Mammary epithelial cell (primary cell): ENCODE measurements around the gene MYO9A.

Source experiments
- EZH2 ChIP-seq: IDR thresholded peaks from 2 replicates; pipeline ENCODE4 v1.6.1; 2012; ENCODE audit warnings: low read length, inconsistent platforms, borderline replicate concordance
- TF ChIP-seq, protein P1 (sequence below), 2 donors: IDR thresholded peaks in 1 of 2; conservative IDR thresholded peaks in 1 of 2; 2 replicates each; pipeline ENCODE4 v1.5.1; 2011 to 2012; ENCODE audit warnings: inconsistent platforms in 2 of 2, low read length in 2 of 2, mild to moderate bottlenecking in 2 of 2, control low read depth in 1 of 2, low read depth in 1 of 2; ENCODE audit not compliant: insufficient read depth in 1 of 2; ENCODE audit errors: extremely low read depth in 1 of 2

DNA sequence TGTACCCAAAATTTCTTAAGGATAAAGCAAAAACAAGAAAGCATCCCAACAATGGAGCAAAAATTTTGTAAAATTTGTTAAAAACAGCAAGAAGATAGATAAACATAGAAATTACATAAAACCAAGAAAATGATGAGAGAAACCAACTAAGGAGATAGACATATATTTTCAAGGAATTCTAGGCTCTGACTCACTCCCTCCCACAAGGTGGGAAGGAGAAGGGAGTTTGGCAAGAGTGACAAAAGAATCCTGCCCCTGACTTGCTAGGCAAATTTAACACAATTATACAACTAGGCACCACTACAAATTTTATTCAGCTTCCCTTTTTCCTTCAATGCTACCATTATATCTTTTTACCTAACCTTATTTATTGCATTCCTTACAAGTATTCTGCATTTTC lies 70.9 kb downstream of the MYO9A start:
- TF ChIP-seq EZH2, result no peak
- TF ChIP-seq, protein P1, sequence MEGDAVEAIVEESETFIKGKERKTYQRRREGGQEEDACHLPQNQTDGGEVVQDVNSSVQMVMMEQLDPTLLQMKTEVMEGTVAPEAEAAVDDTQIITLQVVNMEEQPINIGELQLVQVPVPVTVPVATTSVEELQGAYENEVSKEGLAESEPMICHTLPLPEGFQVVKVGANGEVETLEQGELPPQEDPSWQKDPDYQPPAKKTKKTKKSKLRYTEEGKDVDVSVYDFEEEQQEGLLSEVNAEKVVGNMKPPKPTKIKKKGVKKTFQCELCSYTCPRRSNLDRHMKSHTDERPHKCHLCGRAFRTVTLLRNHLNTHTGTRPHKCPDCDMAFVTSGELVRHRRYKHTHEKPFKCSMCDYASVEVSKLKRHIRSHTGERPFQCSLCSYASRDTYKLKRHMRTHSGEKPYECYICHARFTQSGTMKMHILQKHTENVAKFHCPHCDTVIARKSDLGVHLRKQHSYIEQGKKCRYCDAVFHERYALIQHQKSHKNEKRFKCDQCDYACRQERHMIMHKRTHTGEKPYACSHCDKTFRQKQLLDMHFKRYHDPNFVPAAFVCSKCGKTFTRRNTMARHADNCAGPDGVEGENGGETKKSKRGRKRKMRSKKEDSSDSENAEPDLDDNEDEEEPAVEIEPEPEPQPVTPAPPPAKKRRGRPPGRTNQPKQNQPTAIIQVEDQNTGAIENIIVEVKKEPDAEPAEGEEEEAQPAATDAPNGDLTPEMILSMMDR (conservative IDR thresholded peaks at IDR 0.05 in 1 of 2, IDR thresholded peaks at IDR 0.05 in 1 of 2; ENCODE audit: extremely low read depth in 1 of 2, insufficient read depth in 1 of 2, low read depth in 1 of 2, low read length in 2 of 2), result no peak
